SH-SY5Y (cell line): ENCODE results near the gene S100PBP.

Experiments
- GATA2 ChIP-seq: IDR thresholded peaks from 2 replicates; pipeline ENCODE4 v1.6.1; 2011; ENCODE audit warnings: mild to moderate bottlenecking, low read depth, low read length
- GATA3 ChIP-seq: IDR thresholded peaks from 2 replicates; pipeline ENCODE4 v1.6.1; 2011; ENCODE audit warnings: low read depth, mild to moderate bottlenecking, low read length, moderate library complexity

DNA sequence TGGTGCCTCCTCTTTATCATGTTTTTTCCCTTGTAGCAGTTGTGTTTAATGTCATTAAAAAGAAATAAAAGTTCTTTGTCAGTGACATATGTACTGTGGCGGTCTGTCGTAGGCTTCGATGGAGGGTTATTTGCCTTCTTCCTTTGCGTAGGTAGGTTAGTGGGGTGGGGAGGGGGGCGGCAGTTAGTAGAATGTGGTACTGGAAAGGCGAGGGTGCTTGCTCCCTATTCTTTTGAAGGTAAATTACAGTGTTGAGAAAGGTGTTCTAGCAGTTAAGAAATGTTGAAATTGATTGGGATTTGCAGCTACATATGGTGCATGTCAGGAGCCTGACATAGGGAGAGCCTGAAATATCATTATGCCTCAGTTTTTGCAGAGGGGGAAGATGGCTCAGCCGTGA, 41.3 kb downstream of the S100PBP start:
- TF ChIP-seq GATA2 (no peak), GATA3 (no peak)
